22Rv1 (cell line): Measurements from ENCODE around the gene UNG.

ENCODE experiments used
- H3K27ac ChIP-seq: fragments of 450-650 bp; 2 replicates; pipeline ENCODE4 v1.5.1; 2017
- CTCF ChIP-seq: fragments of 450-650 bp; IDR thresholded peaks from 2 replicates; pipeline ENCODE4 v1.5.1; 2017; ENCODE audit warnings: mild to moderate bottlenecking
- ZFX ChIP-seq: fragments of 450-650 bp; IDR thresholded peaks from 2 replicates; pipeline ENCODE4 v1.6.1; 2017; ENCODE audit warnings: antibody characterized with exemption, borderline replicate concordance

The UNG gene

GRCh38 chr12:109056891-109057290, 40.5 kb upstream of the UNG start:
- H3K27ac ChIP-seq, result no peak overlapping the region
- TF ChIP-seq CTCF (no peak), ZFX (no peak)

GRCh38 chr12:109057376-109057775, 40.0 kb upstream of the UNG start:
- TF ChIP-seq CTCF (no peak), ZFX (no peak)
- no peak overlapping the region for H3K27ac ChIP-seq

- no peak overlapping the region for H3K27ac ChIP-seq
- TF ChIP-seq CTCF (no peak), ZFX (no peak)
Observed at GRCh38 chr12:109058773-109059172, 38.6 kb upstream of the UNG start.

GRCh38 chr12:109064143-109064542, 33.3 kb upstream of the UNG start:
- TF ChIP-seq CTCF (no peak), ZFX (no peak)
- H3K27ac ChIP-seq, result no peak overlapping the region

GRCh38 chr12:109065154-109065852, 32.1 kb upstream of the UNG start:
- TF ChIP-seq ZFX, result no peak
- TF ChIP-seq CTCF, result no peak
- peak overlapping the region; percentile 14; the same call in 1 of the 2 replicates for H3K27ac ChIP-seq

GRCh38 chr12:109065853-109066193, 31.6 kb upstream of the UNG start:
- TF ChIP-seq ZFX (no peak), CTCF (no peak)
- peak overlapping the region; percentile 14; the same call in 1 of the 2 replicates for H3K27ac ChIP-seq

- H3K27ac ChIP-seq, result no peak overlapping the region
- no peak for TF ChIP-seq CTCF
- no peak for TF ChIP-seq ZFX
Observed at GRCh38 chr12:109069307-109070271, 27.8 kb upstream of the UNG start.
